Right renal pelvis (tissue), 4 donors: Measurements from ENCODE around the gene CATSPER1. TPM values are rescaled to one million over a fixed set of nuclear protein-coding genes. Genes with fewer than 3 reads are reported as not detected.

Source experiments
- DNase-seq, 4 donors: peaks; one replicate each; pipeline ENCODE4 v3.0.0-alpha.2; 2013; ENCODE audit warnings: low read depth in 4 of 4, low spot score in 3 of 4, missing footprints in 1 of 4
- polyA plus RNA-seq, 4 donors: library from polyadenylated mRNA; unstranded; fragments of 120-200 nt; gene quantifications; one replicate each; pipeline ENCODE4 v1.2.1, GENCODE V29; 2013; ENCODE audit not compliant: insufficient read length in 4 of 4

The CATSPER1 gene
- polyA plus RNA-seq, 4 donors, result 0.01 TPM; not detected in 3

DNA sequence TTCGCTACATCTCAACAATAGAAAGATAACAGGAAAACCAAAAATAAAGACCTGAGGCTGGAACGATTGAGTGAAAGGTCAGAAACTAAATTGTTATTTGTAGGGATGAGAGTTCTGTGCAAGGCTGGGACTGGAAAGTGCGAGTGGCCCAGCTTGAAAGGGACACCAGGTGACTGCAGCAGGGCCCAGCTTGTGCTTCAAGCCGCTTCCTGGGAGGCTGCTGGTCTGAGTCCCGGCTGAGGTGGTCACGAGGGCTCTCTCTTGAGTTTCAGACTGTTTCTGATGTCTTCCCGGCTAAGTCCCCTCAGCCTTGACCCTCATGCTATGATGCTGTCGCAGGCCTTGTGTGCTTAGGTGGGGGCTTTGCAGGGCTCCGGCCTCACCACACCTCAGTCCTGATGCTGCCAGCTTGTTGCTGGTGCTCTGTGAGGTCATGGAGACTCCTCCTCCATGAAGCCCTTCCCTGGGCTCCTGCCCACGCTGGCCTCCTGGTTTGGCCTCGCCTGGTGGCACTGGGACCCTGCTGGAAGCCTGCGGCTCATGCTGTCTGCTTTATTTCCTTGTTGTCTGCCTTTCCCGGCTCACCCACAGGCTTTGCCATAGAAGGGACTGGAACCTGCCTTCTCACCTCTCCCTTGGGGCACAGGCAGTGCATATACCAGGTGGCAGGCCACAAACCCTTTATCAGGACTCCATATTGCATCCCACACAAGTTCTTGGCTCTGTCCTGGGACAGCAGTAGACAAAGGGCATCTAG lies 20.0 kb downstream of the CATSPER1 start:
- no peak for DNase-seq

DNA sequence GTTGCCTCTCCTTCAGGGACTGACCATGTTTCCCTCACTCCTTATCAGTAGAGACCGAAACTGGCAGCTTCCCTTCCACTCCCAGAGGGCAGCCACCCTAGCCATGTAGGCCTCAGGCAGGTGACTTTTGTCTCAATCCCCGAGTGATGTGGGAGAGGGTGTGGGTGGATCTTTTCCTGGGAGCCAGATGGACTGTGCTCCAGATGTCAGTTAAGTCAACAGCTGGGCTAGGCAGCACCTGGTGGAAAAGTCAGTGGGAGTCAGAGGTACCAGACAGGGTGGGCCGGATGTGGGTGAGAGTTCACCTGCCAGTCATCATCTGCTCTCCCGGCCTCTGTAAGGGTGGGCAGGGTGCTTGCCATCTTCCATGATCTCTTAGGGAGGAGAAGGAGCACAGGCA lies 22.1 kb downstream of the CATSPER1 start:
- DNase-seq, result no peak

DNA sequence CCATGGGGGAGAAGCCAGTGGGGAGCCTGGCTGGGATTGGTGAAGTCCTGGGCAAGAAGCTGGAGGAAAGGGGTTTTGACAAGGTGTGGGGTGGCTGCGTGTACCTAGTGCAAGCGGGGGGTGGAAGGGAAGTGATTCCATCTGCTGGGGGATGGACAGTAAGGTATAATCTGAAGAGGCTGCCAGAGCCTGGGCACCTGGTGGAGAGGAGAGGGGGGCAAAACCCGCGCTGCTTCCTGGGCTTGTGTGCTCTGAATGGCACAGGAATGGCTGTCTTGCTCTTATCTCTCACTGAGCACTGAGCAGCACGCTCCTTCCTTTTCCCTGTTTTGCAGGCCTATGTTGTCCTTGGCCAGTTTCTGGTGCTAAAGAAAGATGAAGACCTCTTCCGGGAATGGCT lies 23.0 kb downstream of the CATSPER1 start:
- no peak for DNase-seq

DNA sequence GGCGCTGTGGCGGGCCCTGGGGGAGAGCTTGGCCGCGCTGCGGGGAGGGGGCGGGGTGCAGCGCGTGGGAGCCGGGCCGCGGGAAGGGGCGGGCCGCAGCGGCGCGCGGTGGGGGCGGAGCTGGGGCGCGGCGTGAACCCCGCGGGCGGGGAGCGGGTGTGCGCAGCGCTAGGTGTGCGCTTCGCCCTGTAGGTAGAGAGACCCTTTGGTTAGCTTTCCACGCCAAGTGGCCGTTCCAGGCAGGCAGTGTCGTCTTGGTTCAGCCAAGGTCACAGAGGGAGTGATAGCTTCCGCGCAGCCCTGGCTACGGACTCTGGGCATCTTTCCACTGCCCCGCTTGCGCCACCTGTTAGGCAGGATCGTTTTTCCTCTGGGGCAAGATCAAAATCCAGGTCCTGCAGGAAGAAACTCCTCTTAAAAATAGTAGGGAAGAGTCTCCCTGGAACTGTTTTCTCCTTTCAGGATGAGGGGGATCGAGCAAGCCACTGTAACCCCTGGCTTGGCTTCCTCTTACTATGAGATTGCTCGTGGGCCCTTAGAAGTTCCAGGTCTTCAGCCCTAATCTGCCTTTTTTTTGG lies 23.5 kb downstream of the CATSPER1 start:
- no peak for DNase-seq

DNA sequence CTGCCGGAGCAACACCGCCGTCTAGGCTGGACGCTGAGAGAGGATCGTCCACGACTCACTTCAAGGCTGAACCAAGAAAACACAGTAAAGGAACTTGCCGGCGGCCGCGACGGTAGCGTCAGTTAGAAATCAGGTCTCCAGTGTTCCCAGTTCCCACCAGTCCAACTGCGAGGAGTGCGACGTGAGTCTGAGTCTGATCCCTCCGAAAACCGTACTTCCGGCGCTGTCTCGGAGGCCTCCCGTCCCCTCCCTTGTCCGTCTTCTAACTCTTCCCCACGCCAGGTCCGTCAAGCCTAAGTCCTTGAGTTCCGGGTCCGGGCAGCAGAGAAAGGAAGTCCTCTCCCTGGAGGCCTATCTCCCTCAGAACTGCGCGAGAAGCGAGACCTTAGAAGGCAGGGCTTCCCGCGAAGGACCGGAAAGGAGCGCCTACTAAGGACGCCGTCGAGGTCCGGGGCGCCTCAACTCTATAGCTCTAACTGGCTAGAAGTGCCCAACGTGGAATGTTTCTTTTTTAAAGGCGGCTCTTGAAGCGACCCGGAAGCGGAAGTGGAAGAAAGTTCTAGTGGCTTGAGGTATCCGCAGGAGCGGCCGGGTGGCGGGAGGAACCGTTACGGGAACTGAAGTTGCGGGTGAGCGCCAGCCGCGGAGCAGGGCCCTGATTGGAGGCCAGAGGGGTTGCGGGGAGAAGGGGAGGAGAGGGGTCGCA lies 24.2 kb downstream of the CATSPER1 start, which contains the start of the genes BANF1 and EIF1AD:
Gene BANF1 (plus strand): TSS at position 562 of the 706 bp plus-strand sequence. CDS start 748 bp downstream, outside the sequence.
Gene EIF1AD (minus strand): TSS at position 216 of the 706 bp plus-strand sequence. CDS start 1,768 bp downstream, outside the sequence.
- DNase-seq, result peak; percentile 96 to 99 (median 96)

DNA sequence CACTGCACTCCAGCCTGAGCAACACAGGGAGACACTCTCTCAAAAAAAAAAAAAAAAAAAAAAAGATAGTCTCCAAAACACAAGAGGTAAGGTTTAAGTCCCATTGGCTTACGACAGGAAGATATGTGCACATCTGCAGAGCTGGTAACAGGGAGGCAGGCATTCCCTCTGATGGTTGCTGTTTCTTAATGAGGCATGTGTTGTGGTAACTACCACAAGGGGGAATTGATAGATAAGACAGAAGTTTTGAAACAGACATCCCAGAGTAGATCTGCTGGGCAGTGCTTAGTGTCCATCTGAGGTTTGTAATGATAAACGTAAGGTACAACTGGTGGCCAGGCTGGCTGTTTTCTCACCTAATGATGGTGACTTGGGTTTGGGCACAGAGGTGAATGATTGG lies 29.0 kb downstream of the CATSPER1 start:
- DNase-seq, result no peak

DNA sequence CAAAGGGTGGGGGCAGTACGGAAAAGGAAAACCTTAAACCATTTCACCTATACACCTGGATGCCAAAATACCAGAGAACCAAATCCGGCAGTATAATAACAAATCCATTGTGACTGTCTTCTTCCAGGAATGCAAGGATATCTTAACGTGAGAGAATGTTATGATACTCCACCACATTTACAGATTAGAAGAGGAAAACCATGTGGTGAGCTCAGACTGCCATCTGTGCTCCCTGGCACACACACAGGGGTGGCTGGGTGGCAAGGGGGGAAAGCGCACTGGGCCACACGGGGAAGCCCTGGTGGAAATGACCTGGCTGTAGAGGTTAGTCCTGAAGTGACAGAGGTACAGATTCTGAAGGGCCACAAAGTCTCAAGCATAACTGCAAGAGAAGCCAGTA lies 34.2 kb downstream of the CATSPER1 start:
- DNase-seq, result no peak

DNA sequence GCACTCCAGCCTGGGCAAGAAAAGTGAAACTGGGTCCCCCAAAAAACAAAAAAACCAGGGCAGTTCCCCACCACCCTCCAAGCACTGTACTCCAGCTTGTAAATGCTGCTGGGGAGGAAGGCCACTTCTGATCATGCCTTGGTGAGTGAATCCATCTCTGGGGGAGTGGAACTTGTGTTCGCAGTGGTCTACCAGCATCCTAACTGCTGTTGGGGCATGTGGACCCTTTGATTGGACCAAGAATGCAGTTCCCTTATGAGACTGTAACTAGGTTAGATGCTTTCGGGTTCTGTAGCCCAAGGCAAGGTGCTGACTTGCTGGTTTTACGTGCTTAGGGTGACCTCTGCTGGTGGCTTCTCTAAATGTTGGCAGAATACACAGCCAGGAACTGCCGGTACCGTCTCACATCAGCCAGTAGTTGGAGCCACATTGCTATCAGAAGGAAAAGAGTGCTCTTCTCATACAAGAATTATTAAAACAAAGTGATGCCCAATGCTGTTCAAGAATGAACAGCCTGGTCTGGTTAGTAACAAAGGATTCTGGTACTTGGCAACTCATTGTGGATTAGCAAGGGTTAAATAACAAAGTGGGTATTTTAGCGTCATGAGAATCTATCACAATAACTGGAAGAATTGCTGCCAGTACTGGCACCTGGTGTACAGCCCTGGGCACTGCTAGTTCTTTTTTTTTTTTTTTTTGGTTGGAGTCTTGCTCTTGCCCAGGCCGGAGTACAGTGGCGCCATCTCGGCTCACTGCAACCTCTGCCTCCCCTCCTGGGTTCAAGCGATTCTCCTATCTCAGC lies 37.3 kb downstream of the CATSPER1 start:
- DNase-seq, result peak; percentile 92 to 94 (median 93)

DNA sequence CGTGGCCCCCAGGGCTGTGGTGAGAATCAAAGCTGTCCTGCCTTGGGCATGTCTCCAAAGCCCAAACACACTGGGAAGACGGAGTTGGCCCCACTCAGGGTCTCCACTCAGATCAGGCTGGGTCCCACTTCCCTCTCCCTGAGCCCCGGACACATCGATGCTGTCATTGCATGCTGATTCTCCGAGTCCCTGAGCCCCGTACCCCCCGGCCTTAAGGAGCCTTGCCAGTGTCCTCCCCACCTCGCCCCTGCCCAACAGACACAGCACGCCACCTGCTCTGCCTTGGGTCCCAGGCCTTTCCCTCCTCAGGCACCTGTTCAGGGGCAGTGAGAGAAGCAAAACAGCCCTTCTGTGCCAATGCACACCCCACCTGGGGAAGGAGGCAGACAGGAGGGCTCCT lies 38.9 kb downstream of the CATSPER1 start:
- no peak for DNase-seq

DNA sequence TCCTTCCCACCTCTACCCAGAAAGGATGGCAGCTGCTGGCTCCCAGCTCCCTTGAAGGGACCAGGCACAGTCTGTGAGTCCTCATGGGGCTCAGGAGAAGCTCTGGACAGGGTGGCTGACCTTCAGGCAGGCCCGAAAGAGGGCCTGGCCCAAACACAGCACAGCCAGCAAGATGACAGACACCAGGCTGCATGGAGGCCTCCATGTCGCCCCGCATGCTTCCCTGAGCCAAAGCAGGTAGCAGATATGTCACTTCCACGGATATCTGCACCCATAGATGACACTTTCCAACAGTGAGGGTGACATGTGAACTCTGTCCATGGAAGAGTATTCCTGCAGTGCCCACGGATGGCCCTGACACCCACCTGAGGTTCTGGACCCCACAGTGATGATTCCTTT lies 42.7 kb downstream of the CATSPER1 start:
- no peak for DNase-seq

DNA sequence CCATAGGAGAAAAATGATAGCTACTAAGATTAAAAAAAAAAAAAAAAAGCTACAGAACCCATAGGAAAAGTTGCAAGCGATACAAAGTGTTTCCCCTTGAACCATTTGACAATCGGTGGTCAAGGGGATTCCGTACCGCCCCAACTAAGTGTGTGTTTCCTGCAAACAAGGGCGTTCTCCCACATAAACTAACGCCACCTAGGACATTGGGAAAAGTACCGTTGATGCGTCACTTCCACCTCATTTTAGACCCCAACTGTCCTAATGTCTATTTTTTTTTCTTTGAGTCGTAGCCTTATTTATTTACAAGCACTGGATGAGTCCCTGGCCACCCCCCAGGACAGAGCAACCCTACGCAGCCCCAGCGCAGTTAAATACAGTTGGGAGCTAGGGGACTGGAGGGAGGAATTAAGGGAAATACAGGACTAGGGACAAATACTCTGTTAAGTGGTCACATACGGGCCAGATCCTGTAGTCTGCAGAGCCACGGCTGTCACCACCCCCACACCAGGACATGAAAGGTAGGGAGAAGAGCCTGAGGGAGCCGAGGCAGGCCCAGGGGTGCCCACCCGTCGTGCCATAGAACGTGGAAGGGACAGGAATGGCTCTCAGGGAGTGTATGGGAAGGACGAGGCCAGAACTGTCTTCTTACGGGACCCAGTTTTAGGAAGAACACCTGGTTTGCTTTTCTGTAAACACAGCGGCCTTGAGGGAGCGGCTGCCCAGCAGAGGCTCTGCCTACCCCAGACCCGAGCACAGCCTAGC lies 43.3 kb downstream of the CATSPER1 start:
- no peak for DNase-seq

DNA sequence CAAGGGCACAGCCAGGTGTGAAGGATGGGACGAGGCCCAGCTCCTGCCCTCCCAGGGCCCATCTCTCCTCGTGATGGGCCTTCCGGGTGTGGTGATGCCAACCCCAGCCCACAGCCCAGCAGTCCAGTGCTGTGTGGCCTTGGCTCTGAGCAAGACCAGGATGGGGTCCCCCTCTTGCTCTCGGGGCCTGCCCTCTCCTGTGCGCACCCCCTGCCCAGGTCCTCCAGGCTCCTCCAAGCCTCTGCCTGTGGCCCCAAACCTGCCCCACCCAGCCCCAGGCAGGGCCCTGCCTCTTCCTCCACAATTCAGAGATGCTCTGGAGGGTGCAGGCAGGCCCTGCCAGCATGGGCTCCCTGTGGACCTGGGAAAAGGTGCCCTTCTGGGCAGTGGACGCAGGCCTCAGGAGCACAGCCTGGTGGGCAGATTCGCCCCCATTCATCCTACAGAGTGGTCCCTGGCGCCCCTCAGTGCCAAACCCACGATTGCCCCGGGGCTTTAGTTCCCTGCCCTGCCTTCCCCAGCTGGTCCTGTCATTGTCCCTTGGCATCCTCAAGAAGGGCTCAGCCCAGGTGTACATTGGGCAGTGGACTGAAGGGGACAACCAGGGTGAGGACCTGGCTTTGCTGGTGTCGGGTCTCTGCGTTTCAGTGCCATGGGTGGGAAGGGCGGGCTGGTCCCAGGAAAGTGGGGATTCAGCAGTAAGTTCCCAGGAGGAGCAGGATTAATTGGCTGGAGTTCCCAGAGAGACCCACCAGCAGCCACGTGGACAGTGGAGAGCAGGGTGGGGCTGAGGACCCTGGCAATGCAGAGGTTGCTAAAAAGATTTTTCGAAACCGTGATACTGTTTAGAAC lies 44.1 kb downstream of the CATSPER1 start:
- DNase-seq, result no peak

DNA sequence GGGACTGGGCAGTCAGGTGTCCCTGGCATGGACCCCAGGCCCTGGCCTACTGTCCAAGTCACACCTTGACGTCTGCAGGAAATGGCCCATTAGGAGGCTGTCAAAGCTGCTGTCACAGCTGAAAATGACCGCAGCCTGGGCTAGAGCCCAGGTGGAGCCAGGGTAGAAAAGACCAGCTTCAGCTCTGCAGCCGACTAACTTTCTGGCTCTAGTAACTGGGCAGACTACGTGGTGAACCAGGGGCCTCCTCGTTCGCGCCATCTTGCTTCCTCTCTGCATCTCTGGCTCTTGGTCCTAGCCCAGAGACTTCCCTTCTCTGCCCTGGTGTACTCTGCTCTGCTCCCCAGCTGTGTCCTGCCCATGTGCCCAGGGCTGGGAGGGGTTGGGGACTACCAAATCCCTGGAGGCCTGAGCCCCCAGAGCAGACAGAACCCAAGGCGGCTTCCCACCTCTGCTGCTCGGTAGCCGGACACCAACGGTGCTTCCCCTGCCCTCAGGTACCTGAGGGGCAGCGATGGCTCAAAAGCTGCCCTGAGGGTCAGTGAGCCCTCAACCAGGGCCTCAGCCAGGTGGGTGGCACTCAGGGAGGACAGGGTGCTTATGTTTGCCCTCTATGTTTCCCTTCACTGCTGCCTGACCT lies 45.1 kb downstream of the CATSPER1 start:
- no peak for DNase-seq

DNA sequence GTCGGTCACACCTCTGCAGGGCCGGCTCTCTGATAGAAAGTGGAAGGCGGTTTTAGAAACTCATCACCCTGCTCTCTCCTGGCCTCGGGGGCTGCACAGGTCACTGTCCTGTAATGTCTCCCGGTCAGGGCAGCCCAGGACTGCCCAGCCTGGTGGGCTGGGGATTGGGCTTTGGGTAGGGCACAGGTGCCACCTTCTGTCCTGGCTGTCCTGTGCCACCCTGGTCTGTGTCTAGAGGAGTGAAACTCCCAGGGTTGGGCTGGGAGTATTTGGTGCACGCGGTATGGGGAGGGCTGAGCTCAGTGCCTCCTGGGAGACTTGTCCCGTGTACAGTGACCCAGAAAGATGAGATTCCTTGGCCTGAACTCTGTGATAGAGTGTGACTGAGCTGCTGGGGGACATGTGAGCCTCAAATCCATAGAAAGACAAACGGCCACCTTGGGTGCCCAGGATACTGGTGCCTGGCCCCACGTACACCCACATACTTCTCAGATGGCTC lies 47.0 kb downstream of the CATSPER1 start:
- DNase-seq, result no peak

DNA sequence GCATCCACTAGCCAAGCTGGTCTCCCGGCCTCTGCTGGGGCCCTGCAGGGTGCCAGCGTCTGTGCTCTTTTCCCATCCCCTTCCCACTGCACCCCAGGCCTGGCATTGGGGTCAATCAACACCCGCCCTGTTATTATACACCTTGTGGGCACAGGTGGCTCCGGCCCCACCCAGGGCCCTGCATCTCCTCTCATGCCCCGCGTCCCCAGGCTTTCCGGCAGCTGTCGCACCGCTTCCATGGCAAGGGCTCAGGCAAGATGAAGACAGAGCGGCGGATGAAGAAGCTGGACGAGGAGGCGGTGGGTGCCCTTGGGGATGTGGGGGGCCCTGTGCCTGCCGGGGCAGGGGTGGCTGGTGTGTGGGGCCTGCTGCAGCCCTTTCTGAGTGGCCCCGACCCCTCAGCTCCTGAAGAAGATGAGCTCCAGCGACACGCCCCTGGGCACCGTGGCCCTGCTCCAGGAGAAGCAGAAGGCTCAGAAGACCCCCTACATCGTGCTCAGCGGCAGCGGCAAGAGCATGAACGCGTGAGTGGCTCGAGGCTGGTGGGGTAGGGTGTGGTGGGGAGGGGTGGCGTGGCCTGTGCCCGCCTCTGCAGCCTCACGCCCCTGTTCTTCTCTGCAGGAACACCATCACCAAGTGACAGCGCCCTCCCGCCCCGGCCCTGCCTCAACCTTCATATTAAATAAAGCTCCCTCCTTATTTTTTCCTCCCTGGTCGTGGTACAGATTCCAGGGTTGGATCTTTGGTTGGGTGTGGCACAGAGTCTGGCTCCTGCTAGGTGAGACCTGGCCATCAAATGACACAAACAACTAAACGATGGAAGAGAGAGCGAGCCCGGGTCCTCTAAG lies 47.7 kb downstream of the CATSPER1 start:
- DNase-seq, result no peak

DNA sequence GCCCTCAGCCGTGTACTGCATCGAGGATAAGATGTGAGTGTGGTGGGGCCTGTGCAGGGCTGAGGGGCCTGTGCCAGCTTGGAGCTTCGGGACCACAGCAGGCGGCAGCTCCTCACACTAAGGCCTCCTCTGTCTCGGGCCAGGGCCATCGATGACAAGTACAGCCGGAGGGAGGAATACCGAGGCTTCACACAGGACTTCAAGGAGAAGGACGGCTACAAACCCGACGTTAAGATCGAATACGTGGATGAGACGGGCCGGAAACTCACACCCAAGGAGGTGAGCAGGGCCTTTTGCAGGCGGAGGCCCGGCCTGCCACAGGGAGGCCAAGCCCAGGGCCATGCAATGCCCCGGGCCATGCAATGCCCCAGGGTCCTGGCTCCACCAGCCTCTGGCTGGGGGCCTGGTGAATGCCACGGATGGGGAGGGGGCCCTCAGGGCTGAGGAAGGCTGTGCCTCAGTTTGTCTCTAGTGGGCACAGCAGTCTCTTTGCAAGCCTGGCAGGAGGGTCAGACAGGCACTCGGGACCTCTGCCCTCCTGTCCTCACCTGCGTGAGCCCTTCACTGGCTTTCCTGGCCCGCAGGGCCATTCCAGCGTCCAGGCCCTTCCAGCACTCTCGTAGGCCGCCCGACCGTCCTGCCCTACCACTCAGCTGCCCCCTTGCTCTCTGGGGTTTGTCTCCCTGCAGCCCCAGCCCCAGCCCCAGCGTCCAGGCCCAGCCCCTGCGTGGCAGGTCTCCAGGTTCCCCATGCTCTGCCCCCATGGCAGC lies 48.5 kb downstream of the CATSPER1 start:
- no peak for DNase-seq
